MCF 10A (cell line): ENCODE data around the gene SERINC5. TPM values are rescaled to one million over a fixed set of nuclear protein-coding genes. Genes with fewer than 3 reads are reported as not detected.

ENCODE experiments used
- BruUV-seq: library from RNA; stranded (reverse); fragments of 400-500 nt; replicated peaks from 2 replicates; lab custom pipeline; 2021; lab: Mats Ljungman, UMichigan
- CTCF ChIA-PET: fragments of 300-600 bp; sonication (Branson Sonifier 250); formaldehyde crosslinking; extraction: SDS; loops from one replicate; lab custom pipeline; 2021; ENCODE audit warnings: antibody characterized with exemption, inconsistent platforms; lab: Yijun Ruan, JAX
- POLR2A ChIA-PET: fragments of 300-600, 350-650 bp; sonication (Branson Sonifier 250); formaldehyde crosslinking; extraction: SDS; loops from one replicate; lab custom pipeline; 2020; ENCODE audit warnings: antibody characterized with exemption, inconsistent platforms; lab: Yijun Ruan, JAX
- DNase-seq: peaks from one replicate; pipeline ENCODE4 v3.0.0-alpha.2; 2018; ENCODE audit not compliant: unreplicated experiment
- H3K27ac Mint-ChIP-seq: one replicate; pipeline ENCODE4 v1.8.0; 2022; ENCODE audit warnings: mild to moderate bottlenecking, low read depth, mixed read lengths; ENCODE audit not compliant: unreplicated experiment
- H3K27me3 Mint-ChIP-seq: one replicate; pipeline ENCODE4 v1.8.0; 2022; ENCODE audit warnings: mixed read lengths; ENCODE audit not compliant: insufficient read depth, unreplicated experiment
- H3K36me3 Mint-ChIP-seq: one replicate; pipeline ENCODE4 v1.8.0; 2022; ENCODE audit warnings: mild to moderate bottlenecking, moderate library complexity, mixed read lengths; ENCODE audit not compliant: insufficient read depth, unreplicated experiment
- H3K4me1 Mint-ChIP-seq: one replicate; pipeline ENCODE4 v1.8.0; 2022; ENCODE audit warnings: mixed read lengths; ENCODE audit not compliant: insufficient read depth, unreplicated experiment
- H3K4me3 Mint-ChIP-seq: one replicate; pipeline ENCODE4 v1.8.0; 2022; ENCODE audit warnings: mild to moderate bottlenecking, moderate library complexity, mixed read lengths; ENCODE audit not compliant: unreplicated experiment
- H3K9me3 Mint-ChIP-seq: one replicate; pipeline ENCODE4 v1.8.0; 2022; ENCODE audit warnings: mixed read lengths; ENCODE audit not compliant: unreplicated experiment
- CTCF ChIP-seq: fragments of 200-600 bp; IDR thresholded peaks from one replicate; pipeline ENCODE4 v1.8.0; 2022; ENCODE audit warnings: antibody characterized with exemption, mild to moderate bottlenecking; ENCODE audit not compliant: unreplicated experiment
- intact Hi-C: fragments of 100-400 bp; cut with micrococcal nuclease; formaldehyde crosslinking; loops from 2 replicates; pipeline ENCODE4 v1.14.1; 2022
- total RNA-seq: library from RNA; stranded (reverse); gene quantifications from 2 replicates; pipeline ENCODE4 v1.2.3, GENCODE V29; 2022

Gene SERINC5
- total RNA-seq, 1 experiment from 2014 or later, result 17.1 TPM

- no peak for DNase-seq
- Mint-ChIP-seq H3K36me3 (no peaks in the 10 kb centered on the region), H3K4me3 (peak overlapping the region; percentile 74), H3K4me1 (peaks cover 11% of the 10 kb centered on the region), H3K27ac (peak overlapping the region; percentile 67), H3K9me3 (no peaks in the 10 kb centered on the region), H3K27me3 (no peaks in the 10 kb centered on the region)
- no peak for TF ChIP-seq CTCF
- BruUV-seq, result no TSS peak
- ChIA-PET CTCF (interaction anchor here (0.7 to 2.6 kb wide), 5 partner anchors 13 to 440 kb away, joined by 4 to 14 read pairs (median 4); no protein-coding TSS in a partner anchor), POLR2A (no interaction called here)
- intact Hi-C loops, result loop anchor here (2.0 kb wide), 2 partner anchors 203 to 379 kb away; no protein-coding TSS in a partner anchor
Observed at GRCh38 chr5:80082281-80082680, 173.6 kb downstream of the SERINC5 start.

GRCh38 chr5:80078921-80079320 lies 176.9 kb downstream of the SERINC5 start:
- no TSS peak for BruUV-seq
- CTCF ChIA-PET, result interaction anchor here (0.5 to 0.6 kb wide), 3 partner anchors 10 to 761 kb away, joined by 3 read pairs; no protein-coding TSS in a partner anchor
- no peaks in the 10 kb centered on the region for H3K9me3 Mint-ChIP-seq

GRCh38 chr5:80077051-80077714 lies 178.7 kb downstream of the SERINC5 start:
- BruUV-seq, result no TSS peak
- H3K4me3 Mint-ChIP-seq, result no peak overlapping the region
- no peaks in the 10 kb centered on the region for H3K36me3 Mint-ChIP-seq
- POLR2A ChIA-PET, result no interaction called here
- H3K27me3 Mint-ChIP-seq, result no peaks in the 10 kb centered on the region
- intact Hi-C loops, result no loop called here
- DNase-seq, result no peak
- CTCF ChIA-PET, result interaction anchor here (0.6 to 1.2 kb wide), 3 partner anchors 15 to 246 kb away, joined by 3 read pairs; no protein-coding TSS in a partner anchor
- H3K4me1 Mint-ChIP-seq, result peaks cover 7% of the 10 kb centered on the region
- H3K27ac Mint-ChIP-seq, result no peak overlapping the region
- no peak for TF ChIP-seq CTCF
- H3K9me3 Mint-ChIP-seq, result no peaks in the 10 kb centered on the region

More at GRCh38 chr5:80078921-80079320, 176.9 kb downstream of the SERINC5 start:
- Mint-ChIP-seq H3K36me3 (no peaks in the 10 kb centered on the region), H3K4me3 (no peak overlapping the region), H3K27ac (no peak overlapping the region), H3K27me3 (no peaks in the 10 kb centered on the region), H3K4me1 (peaks cover 11% of the 10 kb centered on the region)
- no peak for TF ChIP-seq CTCF
- no peak for DNase-seq
- POLR2A ChIA-PET, result no interaction called here
- intact Hi-C loops, result no loop called here

GRCh38 chr5:80076131-80077050 lies 179.5 kb downstream of the SERINC5 start:
- no peak for TF ChIP-seq CTCF
- intact Hi-C loops, result no loop called here
- Mint-ChIP-seq H3K4me1 (peaks cover 7% of the 10 kb centered on the region), H3K9me3 (no peaks in the 10 kb centered on the region), H3K36me3 (no peaks in the 10 kb centered on the region), H3K27ac (no peak overlapping the region), H3K27me3 (no peaks in the 10 kb centered on the region), H3K4me3 (no peak overlapping the region)
- ChIA-PET POLR2A (no interaction called here), CTCF (interaction anchor here (1.2 kb wide), 1 partner anchor 16 kb away, joined by 3 read pairs; no protein-coding TSS in a partner anchor)
- DNase-seq, result no peak
- no TSS peak for BruUV-seq
